ENCODE data around the gene DLX6.

Gene DLX6

DNA sequence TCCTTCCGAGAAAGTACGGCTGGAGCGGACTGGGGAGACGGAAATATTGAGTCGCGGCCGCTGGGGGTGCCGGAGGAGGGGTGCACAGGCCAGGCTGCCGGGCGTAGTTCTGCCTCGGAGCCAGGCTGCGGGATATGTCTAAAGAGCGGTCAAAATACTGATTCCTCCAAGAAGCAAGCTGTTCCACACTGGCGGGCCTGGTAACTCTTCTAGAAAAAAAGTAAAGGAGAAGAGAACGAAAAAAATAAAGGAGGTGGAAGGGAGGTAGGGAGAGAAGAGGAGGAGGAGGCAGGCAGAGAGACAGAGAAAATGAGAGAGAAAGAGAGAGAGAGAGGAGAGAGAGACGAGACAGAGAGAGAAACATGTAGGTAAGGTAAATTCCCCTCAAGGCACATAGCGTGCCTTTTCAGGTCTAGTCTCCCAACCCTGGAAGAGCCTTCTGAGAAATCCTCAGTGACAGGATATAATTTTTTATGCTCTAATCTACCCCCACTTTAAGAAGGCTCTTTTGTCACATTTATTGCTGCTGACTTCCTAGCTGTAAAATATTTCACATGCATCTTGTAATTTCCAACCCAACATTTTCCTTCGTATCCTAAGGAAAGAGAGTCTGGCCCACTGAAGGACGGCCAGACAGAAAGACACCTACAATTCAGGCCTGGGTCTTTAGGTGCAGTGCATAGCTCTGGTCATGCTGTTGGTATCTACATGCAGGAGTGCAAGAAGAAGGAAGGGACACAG, 13.6 kb downstream of the DLX6 start:
- TF ChIP-seq CTCF (IDR thresholded peaks at IDR 0.05), result no peak

DNA sequence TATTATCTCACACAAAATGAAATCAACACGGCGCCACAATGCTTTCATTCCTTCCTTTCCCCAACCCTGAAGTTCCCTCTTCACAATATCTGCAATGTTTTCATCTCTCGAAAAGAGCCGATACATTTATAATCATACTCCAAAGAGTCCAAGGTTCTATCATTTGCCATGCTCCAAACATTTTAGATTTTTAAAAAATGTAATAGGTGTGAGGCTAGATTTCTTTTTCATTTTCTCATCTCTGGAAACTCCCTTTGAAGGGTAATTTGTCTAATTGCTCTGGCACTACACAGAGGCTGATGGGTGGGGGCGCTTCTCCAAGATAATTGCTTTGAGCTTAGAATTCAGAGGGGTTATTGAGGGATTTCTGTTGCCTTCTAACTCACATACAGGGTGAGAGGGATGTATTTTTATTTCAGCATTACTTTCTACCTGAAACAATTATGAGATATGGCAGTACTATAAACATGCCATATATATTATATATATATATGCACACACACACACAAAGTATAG, 14.4 kb downstream of the DLX6 start:
- no peak for TF ChIP-seq CTCF (IDR thresholded peaks at IDR 0.05)

GRCh38 chr7:97020601-97020995, 15.2 kb downstream of the DLX6 start:
- TF ChIP-seq CTCF (IDR thresholded peaks at IDR 0.05), result no peak

DNA sequence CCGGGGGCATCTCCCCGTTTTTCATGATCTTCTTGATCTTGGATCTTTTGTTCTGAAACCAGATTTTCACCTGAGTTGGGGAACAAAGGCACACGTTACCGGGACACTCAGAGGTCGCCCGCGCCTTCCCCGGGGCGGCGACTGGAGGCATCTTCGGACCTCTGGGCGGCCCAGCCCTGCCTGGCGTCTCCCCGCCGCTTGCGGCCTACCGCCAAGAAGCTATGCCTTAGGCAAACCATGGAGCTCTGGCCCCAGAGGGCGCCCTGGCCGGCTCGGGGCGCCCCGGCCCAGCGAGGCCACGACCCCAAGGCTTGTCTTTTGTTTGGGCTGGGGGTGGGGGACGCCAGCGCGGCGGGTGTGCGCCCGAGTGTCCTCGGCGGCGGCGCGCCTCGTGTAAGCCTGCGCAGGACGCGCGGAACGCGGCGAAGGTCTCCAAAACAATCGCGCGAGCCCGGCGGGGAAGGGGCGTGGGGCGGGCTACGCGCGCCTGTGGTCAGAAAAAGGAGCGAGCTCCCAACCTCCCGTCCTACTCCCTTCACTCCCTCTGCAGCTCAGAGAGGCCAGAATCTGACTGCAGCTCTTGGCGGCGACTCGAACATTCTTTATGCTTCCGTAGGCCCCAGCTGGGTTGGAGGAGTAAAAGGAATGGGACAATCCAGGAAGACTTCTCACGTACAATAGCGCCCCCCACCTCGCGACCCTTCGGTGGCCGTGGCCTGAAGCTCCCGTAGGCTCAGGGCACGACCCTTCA, 15.8 kb downstream of the DLX6 start:
- no peak for TF ChIP-seq CTCF (IDR thresholded peaks at IDR 0.05)

DNA sequence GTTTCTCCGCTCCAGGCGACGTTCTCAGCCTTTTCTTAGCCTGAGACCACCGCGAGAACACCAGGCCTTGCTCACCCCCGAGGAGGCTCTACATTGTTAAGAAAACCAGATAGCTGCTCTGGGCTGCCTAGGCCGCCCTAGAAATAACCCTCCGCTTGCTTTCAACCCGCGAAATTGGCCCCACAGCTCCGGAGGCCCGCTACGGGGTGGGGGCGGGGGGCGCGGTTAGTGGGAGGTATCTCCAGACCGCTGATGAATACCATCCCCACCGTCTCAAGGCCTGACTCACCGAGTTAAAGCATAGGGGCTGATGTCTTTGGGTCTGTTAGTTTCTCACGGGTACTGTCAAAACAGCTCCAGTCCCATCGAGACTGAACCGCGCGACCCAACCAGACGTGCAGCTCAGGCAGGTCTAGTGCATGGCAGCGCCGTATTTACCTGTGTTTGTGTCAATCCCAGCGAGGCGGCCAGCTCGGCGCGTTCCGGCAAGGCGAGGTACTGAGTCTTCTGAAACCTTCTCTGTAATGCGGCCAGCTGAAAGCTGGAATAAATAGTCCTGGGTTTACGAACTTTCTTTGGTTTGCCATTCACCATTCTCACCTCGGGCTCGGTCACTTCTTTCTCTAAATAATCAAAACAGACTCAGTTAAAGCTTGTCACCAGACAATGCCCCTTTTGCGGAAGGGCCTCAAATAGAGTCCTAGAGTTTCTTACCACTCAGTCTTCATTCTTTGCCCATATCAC, 16.6 kb downstream of the DLX6 start:
- no peak for TF ChIP-seq CTCF (IDR thresholded peaks at IDR 0.05)

- no peak for TF ChIP-seq CTCF (IDR thresholded peaks at IDR 0.05)
Observed at GRCh38 chr7:97022491-97023306, 17.3 kb downstream of the DLX6 start.

Measured in LNCAP (cell line).